ENCODE data around the gene CDK12. TPM values are rescaled to one million over a fixed set of nuclear protein-coding genes. Genes with fewer than 3 reads are reported as not detected.

Gene CDK12
- total RNA-seq, 1 donor from 2014 or later: 63.0 TPM

DNA sequence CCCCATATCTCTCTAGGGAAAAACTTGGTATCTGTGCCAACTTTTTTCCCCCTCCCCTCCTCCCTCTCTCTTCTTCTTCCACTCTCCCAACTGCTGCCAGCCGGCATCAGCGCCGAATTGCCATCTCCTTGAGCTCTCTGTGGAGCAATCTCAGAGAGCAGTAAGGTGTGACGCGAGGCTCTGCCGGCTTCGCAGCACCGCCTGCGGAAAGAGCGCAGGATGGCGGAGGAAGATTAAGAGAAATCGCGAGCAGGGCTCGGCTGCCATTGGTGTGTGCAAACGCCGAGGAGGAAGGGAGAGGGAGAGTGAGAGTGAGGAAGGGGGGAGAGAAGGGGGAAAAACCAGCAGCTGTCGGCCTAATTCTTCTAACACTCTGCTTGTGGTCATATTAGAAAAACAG, 102.2 kb downstream of the CDK12 start:
- no peaks in the 10 kb centered on the region for H3K9me3 Mint-ChIP-seq (ENCODE audit: unreplicated experiment)

DNA sequence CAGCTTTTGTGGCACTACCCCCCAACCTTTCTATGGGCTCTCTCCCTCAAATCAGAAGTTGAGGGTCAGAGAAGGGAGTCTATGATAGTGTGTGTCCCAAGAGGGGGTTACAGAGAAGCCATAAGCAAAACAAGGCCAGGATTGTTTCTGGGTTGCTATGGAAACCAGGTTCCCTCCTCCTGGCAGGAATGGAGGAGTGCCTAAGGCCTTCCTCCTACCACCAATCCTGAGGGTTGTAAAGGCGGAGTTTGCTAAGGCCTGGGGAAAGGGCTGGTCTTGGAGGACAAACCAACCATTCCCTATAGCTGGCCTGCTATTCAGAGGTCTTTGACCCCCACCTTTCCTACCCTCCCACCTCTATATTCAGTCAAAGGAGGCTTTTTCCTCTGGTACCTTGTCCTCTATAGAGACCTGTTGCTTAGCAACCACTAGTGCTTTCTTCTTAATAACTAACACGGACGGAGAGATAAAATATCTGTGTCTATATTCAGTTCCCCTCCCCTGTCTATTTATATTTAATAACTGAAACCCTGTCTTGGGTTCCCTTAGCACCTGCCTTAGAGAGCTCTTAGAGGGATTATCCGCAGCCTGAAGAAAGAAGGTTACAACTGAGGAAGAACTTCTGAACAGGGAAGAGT, 103.0 kb downstream of the CDK12 start:
- Mint-ChIP-seq H3K4me3 (ENCODE audit: unreplicated experiment) (peak overlapping the region; percentile 52), H3K27me3 (ENCODE audit: unreplicated experiment) (peaks cover 9% of the 10 kb centered on the region), H3K4me1 (ENCODE audit: unreplicated experiment) (peaks cover 13% of the 10 kb centered on the region), H3K9me3 (ENCODE audit: unreplicated experiment) (no peaks in the 10 kb centered on the region), H3K27ac (ENCODE audit: unreplicated experiment) (peak overlapping the region; percentile 61), H3K36me3 (ENCODE audit: low read depth, unreplicated experiment) (peaks cover 40% of the 10 kb centered on the region)
- TF ChIP-seq, protein P1, sequence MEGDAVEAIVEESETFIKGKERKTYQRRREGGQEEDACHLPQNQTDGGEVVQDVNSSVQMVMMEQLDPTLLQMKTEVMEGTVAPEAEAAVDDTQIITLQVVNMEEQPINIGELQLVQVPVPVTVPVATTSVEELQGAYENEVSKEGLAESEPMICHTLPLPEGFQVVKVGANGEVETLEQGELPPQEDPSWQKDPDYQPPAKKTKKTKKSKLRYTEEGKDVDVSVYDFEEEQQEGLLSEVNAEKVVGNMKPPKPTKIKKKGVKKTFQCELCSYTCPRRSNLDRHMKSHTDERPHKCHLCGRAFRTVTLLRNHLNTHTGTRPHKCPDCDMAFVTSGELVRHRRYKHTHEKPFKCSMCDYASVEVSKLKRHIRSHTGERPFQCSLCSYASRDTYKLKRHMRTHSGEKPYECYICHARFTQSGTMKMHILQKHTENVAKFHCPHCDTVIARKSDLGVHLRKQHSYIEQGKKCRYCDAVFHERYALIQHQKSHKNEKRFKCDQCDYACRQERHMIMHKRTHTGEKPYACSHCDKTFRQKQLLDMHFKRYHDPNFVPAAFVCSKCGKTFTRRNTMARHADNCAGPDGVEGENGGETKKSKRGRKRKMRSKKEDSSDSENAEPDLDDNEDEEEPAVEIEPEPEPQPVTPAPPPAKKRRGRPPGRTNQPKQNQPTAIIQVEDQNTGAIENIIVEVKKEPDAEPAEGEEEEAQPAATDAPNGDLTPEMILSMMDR (IDR thresholded peaks at IDR 0.05; ENCODE audit: unreplicated experiment): no peak
- DNase-seq (ENCODE audit: low spot score): peak; percentile 22

More for the DNA sequence above, 102.2 kb downstream of the CDK12 start:
- Mint-ChIP-seq H3K27me3 (ENCODE audit: unreplicated experiment) (peaks cover 9% of the 10 kb centered on the region), H3K27ac (ENCODE audit: unreplicated experiment) (peak overlapping the region; percentile 61), H3K4me3 (ENCODE audit: unreplicated experiment) (no peak overlapping the region), H3K36me3 (ENCODE audit: low read depth, unreplicated experiment) (peaks cover 35% of the 10 kb centered on the region), H3K4me1 (ENCODE audit: unreplicated experiment) (peaks cover 13% of the 10 kb centered on the region)
- peak; percentile 39 for DNase-seq (ENCODE audit: low spot score)
- TF ChIP-seq, protein P1 (IDR thresholded peaks at IDR 0.05; ENCODE audit: unreplicated experiment): no peak

GRCh38 chr17:39566094-39566850, 105.0 kb downstream of the CDK12 start:
- H3K4me1 Mint-ChIP-seq (ENCODE audit: unreplicated experiment): peaks cover 13% of the 10 kb centered on the region
- peaks cover 4% of the 10 kb centered on the region for H3K9me3 Mint-ChIP-seq (ENCODE audit: unreplicated experiment)
- no peak for DNase-seq (ENCODE audit: low spot score)
- TF ChIP-seq, protein P1 (IDR thresholded peaks at IDR 0.05; ENCODE audit: unreplicated experiment): no peak
- peaks cover 8% of the 10 kb centered on the region for H3K27me3 Mint-ChIP-seq (ENCODE audit: unreplicated experiment)
- H3K36me3 Mint-ChIP-seq (ENCODE audit: low read depth, unreplicated experiment): peaks cover 49% of the 10 kb centered on the region
- peak overlapping the region; percentile 44 for H3K27ac Mint-ChIP-seq (ENCODE audit: unreplicated experiment)
- H3K4me3 Mint-ChIP-seq (ENCODE audit: unreplicated experiment): no peak overlapping the region

DNA sequence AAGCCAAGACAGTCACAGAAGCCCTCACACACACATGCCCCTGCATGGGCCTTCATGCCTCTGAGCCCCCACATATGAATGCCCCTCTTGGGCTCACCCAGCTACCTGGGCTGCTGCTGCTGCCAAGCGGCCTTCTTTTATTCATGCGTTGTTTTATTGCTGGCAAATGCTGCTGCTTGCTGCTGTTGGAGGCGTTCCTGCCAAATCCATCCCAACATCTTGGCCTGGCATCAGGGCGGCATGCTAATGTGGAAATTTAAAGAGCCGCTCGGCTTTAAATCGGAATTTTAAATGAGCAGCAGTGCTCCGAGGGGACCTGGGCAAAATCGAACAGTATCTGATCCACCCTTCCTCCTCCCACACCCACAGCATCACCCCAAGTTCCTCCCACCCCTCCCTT, 107.4 kb downstream of the CDK12 start:
- Mint-ChIP-seq H3K9me3 (ENCODE audit: unreplicated experiment) (peaks cover 4% of the 10 kb centered on the region), H3K36me3 (ENCODE audit: low read depth, unreplicated experiment) (peaks cover 51% of the 10 kb centered on the region), H3K27me3 (ENCODE audit: unreplicated experiment) (peaks cover 9% of the 10 kb centered on the region)

More for the DNA sequence above, 107.4 kb downstream of the CDK12 start:
- no peak for DNase-seq (ENCODE audit: low spot score)
- Mint-ChIP-seq H3K27ac (ENCODE audit: unreplicated experiment) (no peak overlapping the region), H3K4me1 (ENCODE audit: unreplicated experiment) (peaks cover 4% of the 10 kb centered on the region), H3K4me3 (ENCODE audit: unreplicated experiment) (no peak overlapping the region)
- TF ChIP-seq, protein P1 (IDR thresholded peaks at IDR 0.05; ENCODE audit: unreplicated experiment): no peak
